Measurements from ENCODE around the gene ABCC6. TPM values are rescaled to one million over a fixed set of nuclear protein-coding genes. Genes with fewer than 3 reads are reported as not detected.
A peak's percentile ranks its signal among the peaks of the same experiment; 100 is the strongest.

The ABCC6 gene
- total RNA-seq, 2 experiments from 2014 or later, result not detected

GRCh38 chr16:16127469-16128116 is 95.7 kb downstream of the ABCC6 start:
- Mint-ChIP-seq H3K27ac (no peak overlapping the region), H3K27me3 (no peaks in the 10 kb centered on the region), H3K4me3 (no peak overlapping the region), H3K9me3 (peaks cover 8% of the 10 kb centered on the region), H3K36me3 (peaks cover 34% of the 10 kb centered on the region), H3K4me1 (no peaks in the 10 kb centered on the region)
- DNase-seq (peak; percentile 75), ATAC-seq (ENCODE audit: low read depth) (peak; percentile 74)
- POLR2A ChIA-PET, result no interaction called here

- Mint-ChIP-seq H3K27ac (no peak overlapping the region), H3K4me1 (no peaks in the 10 kb centered on the region), H3K27me3 (no peaks in the 10 kb centered on the region), H3K9me3 (peaks cover 8% of the 10 kb centered on the region), H3K4me3 (no peak overlapping the region), H3K36me3 (peaks cover 40% of the 10 kb centered on the region)
- DNase-seq, result no peak
- ATAC-seq (ENCODE audit: low read depth), result no peak
- POLR2A ChIA-PET, result no interaction called here
Measured at GRCh38 chr16:16126896-16127295, 96.4 kb downstream of the ABCC6 start.

- no peak overlapping the region for H3K27ac Mint-ChIP-seq
- DNase-seq (no peak), ATAC-seq (ENCODE audit: low read depth) (no peak)
- H3K4me1 Mint-ChIP-seq, result peaks cover 10% of the 10 kb centered on the region
- no peaks in the 10 kb centered on the region for H3K27me3 Mint-ChIP-seq
- peaks cover 8% of the 10 kb centered on the region for H3K9me3 Mint-ChIP-seq
- POLR2A ChIA-PET, result interaction anchor here (0.5 kb wide), 1 partner anchor 1110 kb away, joined by 3 read pairs; no protein-coding TSS in a partner anchor
- H3K4me3 Mint-ChIP-seq, result no peak overlapping the region
- H3K36me3 Mint-ChIP-seq, result peaks cover 54% of the 10 kb centered on the region
Measured at GRCh38 chr16:16124974-16125373, 98.3 kb downstream of the ABCC6 start.

- DNase-seq (no peak), ATAC-seq (ENCODE audit: low read depth) (no peak)
- Mint-ChIP-seq H3K9me3 (peaks cover 8% of the 10 kb centered on the region), H3K27me3 (no peaks in the 10 kb centered on the region), H3K4me3 (no peak overlapping the region), H3K4me1 (peaks cover 10% of the 10 kb centered on the region), H3K27ac (no peak overlapping the region), H3K36me3 (peaks cover 59% of the 10 kb centered on the region)
- POLR2A ChIA-PET, result interaction anchor here (0.5 kb wide), 1 partner anchor 1111 kb away, joined by 3 read pairs; no protein-coding TSS in a partner anchor
Measured at GRCh38 chr16:16124438-16124837, 98.9 kb downstream of the ABCC6 start.

- Mint-ChIP-seq H3K27ac (no peak overlapping the region), H3K4me3 (no peak overlapping the region), H3K9me3 (peaks cover 12% of the 10 kb centered on the region), H3K4me1 (peaks cover 10% of the 10 kb centered on the region), H3K27me3 (no peaks in the 10 kb centered on the region), H3K36me3 (peaks cover 78% of the 10 kb centered on the region)
- DNase-seq (no peak), ATAC-seq (ENCODE audit: low read depth) (no peak)
- POLR2A ChIA-PET, result interaction anchor here (0.6 kb wide), 1 partner anchor 8 kb away, joined by 3 read pairs; no protein-coding TSS in a partner anchor
Measured at GRCh38 chr16:16122264-16122663, 101.0 kb downstream of the ABCC6 start.

- ATAC-seq (ENCODE audit: low read depth) (no peak), DNase-seq (no peak)
- H3K27ac Mint-ChIP-seq, result no peak overlapping the region
- H3K36me3 Mint-ChIP-seq, result peaks cover 88% of the 10 kb centered on the region
- peaks cover 13% of the 10 kb centered on the region for H3K9me3 Mint-ChIP-seq
- no peak overlapping the region for H3K4me3 Mint-ChIP-seq
- POLR2A ChIA-PET, result no interaction called here
- no peaks in the 10 kb centered on the region for H3K27me3 Mint-ChIP-seq
- H3K4me1 Mint-ChIP-seq, result peaks cover 10% of the 10 kb centered on the region
Measured at GRCh38 chr16:16121185-16121727, 102.0 kb downstream of the ABCC6 start.

GRCh38 chr16:16120382-16121184 is 102.7 kb downstream of the ABCC6 start:
- Mint-ChIP-seq H3K9me3 (peaks cover 13% of the 10 kb centered on the region), H3K4me3 (no peak overlapping the region), H3K4me1 (peaks cover 10% of the 10 kb centered on the region), H3K36me3 (peaks cover 88% of the 10 kb centered on the region), H3K27ac (peak overlapping the region; percentile 10), H3K27me3 (no peaks in the 10 kb centered on the region)
- ATAC-seq (ENCODE audit: low read depth) (no peak), DNase-seq (no peak)
- POLR2A ChIA-PET, result interaction anchor here (0.6 kb wide), 1 partner anchor 400 kb away, joined by 3 read pairs; no protein-coding TSS in a partner anchor

GRCh38 chr16:16120044-16120381 is 103.3 kb downstream of the ABCC6 start:
- Mint-ChIP-seq H3K4me1 (peaks cover 10% of the 10 kb centered on the region), H3K9me3 (peaks cover 14% of the 10 kb centered on the region), H3K36me3 (peaks cover 90% of the 10 kb centered on the region), H3K27ac (no peak overlapping the region), H3K4me3 (no peak overlapping the region), H3K27me3 (no peaks in the 10 kb centered on the region)
- no peak for ATAC-seq (ENCODE audit: low read depth)
- POLR2A ChIA-PET, result no interaction called here
- DNase-seq, result no peak

- Mint-ChIP-seq H3K9me3 (peaks cover 8% of the 10 kb centered on the region), H3K4me3 (no peak overlapping the region), H3K36me3 (peaks cover 88% of the 10 kb centered on the region), H3K27me3 (no peaks in the 10 kb centered on the region), H3K4me1 (peaks cover 10% of the 10 kb centered on the region), H3K27ac (no peak overlapping the region)
- no peak for ATAC-seq (ENCODE audit: low read depth)
- DNase-seq, result no peak
- POLR2A ChIA-PET, result interaction anchor here (0.6 kb wide), 1 partner anchor 335 kb away, joined by 3 read pairs; no protein-coding TSS in a partner anchor
Measured at GRCh38 chr16:16118337-16118736, 105.0 kb downstream of the ABCC6 start.

GRCh38 chr16:16116841-16117240 is 106.5 kb downstream of the ABCC6 start:
- no peak overlapping the region for H3K4me3 Mint-ChIP-seq
- H3K27ac Mint-ChIP-seq, result no peak overlapping the region
- ATAC-seq (ENCODE audit: low read depth) (no peak), DNase-seq (no peak)
- peaks cover 10% of the 10 kb centered on the region for H3K4me1 Mint-ChIP-seq
- POLR2A ChIA-PET, result no interaction called here
- H3K36me3 Mint-ChIP-seq, result peaks cover 80% of the 10 kb centered on the region
- peaks cover 8% of the 10 kb centered on the region for H3K9me3 Mint-ChIP-seq
- no peaks in the 10 kb centered on the region for H3K27me3 Mint-ChIP-seq

GRCh38 chr16:16113076-16113475 is 110.2 kb downstream of the ABCC6 start:
- Mint-ChIP-seq H3K27ac (no peak overlapping the region), H3K27me3 (no peaks in the 10 kb centered on the region), H3K36me3 (peaks cover 55% of the 10 kb centered on the region), H3K9me3 (peaks cover 7% of the 10 kb centered on the region), H3K4me3 (no peak overlapping the region), H3K4me1 (no peaks in the 10 kb centered on the region)
- DNase-seq (no peak), ATAC-seq (ENCODE audit: low read depth) (no peak)
- POLR2A ChIA-PET, result no interaction called here

- Mint-ChIP-seq H3K27me3 (no peaks in the 10 kb centered on the region), H3K9me3 (peaks cover 4% of the 10 kb centered on the region), H3K36me3 (peaks cover 49% of the 10 kb centered on the region), H3K4me1 (no peaks in the 10 kb centered on the region), H3K27ac (no peak overlapping the region), H3K4me3 (no peak overlapping the region)
- ATAC-seq (ENCODE audit: low read depth) (no peak), DNase-seq (no peak)
- POLR2A ChIA-PET, result no interaction called here
Measured at GRCh38 chr16:16112450-16113053, 110.7 kb downstream of the ABCC6 start.

- POLR2A ChIA-PET, result no interaction called here
- H3K27ac Mint-ChIP-seq, result no peak overlapping the region
- no peak overlapping the region for H3K4me3 Mint-ChIP-seq
- H3K27me3 Mint-ChIP-seq, result no peaks in the 10 kb centered on the region
- ATAC-seq (ENCODE audit: low read depth) (no peak), DNase-seq (no peak)
- peaks cover 42% of the 10 kb centered on the region for H3K36me3 Mint-ChIP-seq
- H3K9me3 Mint-ChIP-seq, result peaks cover 2% of the 10 kb centered on the region
- no peaks in the 10 kb centered on the region for H3K4me1 Mint-ChIP-seq
Measured at GRCh38 chr16:16111639-16112038, 111.7 kb downstream of the ABCC6 start.

Measured in activated naive CD8-positive, alpha-beta T cell treated with anti-CD3 and anti-CD28 coated beads, Interleukin-2, amount 10 ng/mL, durations not matched to agents 7 days and 5 days (primary cell).